Omental fat pad (tissue), 4 donors: Measurements from ENCODE around the gene PHC1. TPM values are rescaled to one million over a fixed set of nuclear protein-coding genes. Genes with fewer than 3 reads are reported as not detected.
A peak's percentile ranks its signal among the peaks of the same experiment; 100 is the strongest.

Source experiments
- ATAC-seq: fragments of 150-250 bp; one replicate; pipeline ENCODE4 v1.9.1; 2016; ENCODE audit warnings: mild to moderate bottlenecking, moderate library complexity; ENCODE audit not compliant: low FRiP score
- DNase-seq: peaks from one replicate; pipeline ENCODE4 v3.0.0-alpha.2; 2019; ENCODE audit warnings: low spot score
- total RNA-seq, 4 donors: library from RNA; depleted of rRNA; stranded (reverse); fragments of >200 nt; gene quantifications; one replicate each; pipeline ENCODE4 v1.1.0, GENCODE V29; 2016
- TF ChIP-seq, protein P1 (sequence below), 3 donors: fragments of 450-650 bp; IDR thresholded peaks; one replicate each; pipeline ENCODE4 v1.5.1; 2016 to 2017; ENCODE audit warnings: antibody characterized with exemption in 3 of 3, mild to moderate bottlenecking in 3 of 3, moderate library complexity in 2 of 3

Gene PHC1
- total RNA-seq, 4 donors from 2014 or later, result 19.3 to 30.3 (median 25.8) TPM

DNA sequence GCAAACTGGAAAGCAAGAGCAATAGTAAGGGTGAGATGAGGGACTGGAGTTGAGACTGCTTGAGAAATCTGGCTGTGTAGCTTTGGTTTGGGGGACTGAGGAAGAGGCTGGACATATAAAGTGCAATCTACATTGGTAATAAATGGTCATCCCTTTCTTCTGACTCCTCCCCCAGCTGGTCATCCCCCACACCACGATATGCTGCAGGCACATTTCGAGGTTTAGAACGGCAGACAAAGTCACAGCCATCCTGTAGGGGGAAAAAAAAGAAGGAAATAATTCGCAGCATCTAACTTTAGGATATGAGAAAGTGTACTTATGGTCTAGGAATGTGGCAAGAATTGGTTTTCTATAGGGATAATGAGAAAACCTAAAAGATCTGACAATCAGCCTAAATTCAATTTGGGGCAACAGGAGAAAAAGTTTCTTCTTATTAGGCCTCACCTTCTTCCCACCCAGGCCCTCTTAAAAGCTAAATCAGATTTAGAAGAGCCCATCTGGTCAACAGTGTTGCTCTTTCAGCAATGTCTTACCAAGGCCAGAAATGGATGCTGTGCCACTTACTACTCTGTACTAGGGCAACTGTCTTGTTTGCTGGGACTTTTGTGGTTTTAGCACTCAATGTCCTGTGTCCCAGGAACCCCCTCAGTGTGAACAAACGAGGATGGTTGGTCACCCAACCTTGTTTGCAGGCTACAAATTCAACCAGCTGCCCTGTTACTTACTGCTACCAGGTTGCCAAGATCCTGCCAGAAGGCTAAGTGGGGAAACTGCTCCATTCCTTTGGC is 27.6 kb downstream of the PHC1 start:
- DNase-seq (no peak), ATAC-seq (no peak)
- TF ChIP-seq, protein P1, sequence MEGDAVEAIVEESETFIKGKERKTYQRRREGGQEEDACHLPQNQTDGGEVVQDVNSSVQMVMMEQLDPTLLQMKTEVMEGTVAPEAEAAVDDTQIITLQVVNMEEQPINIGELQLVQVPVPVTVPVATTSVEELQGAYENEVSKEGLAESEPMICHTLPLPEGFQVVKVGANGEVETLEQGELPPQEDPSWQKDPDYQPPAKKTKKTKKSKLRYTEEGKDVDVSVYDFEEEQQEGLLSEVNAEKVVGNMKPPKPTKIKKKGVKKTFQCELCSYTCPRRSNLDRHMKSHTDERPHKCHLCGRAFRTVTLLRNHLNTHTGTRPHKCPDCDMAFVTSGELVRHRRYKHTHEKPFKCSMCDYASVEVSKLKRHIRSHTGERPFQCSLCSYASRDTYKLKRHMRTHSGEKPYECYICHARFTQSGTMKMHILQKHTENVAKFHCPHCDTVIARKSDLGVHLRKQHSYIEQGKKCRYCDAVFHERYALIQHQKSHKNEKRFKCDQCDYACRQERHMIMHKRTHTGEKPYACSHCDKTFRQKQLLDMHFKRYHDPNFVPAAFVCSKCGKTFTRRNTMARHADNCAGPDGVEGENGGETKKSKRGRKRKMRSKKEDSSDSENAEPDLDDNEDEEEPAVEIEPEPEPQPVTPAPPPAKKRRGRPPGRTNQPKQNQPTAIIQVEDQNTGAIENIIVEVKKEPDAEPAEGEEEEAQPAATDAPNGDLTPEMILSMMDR (IDR thresholded peaks at IDR 0.05), result no peak

DNA sequence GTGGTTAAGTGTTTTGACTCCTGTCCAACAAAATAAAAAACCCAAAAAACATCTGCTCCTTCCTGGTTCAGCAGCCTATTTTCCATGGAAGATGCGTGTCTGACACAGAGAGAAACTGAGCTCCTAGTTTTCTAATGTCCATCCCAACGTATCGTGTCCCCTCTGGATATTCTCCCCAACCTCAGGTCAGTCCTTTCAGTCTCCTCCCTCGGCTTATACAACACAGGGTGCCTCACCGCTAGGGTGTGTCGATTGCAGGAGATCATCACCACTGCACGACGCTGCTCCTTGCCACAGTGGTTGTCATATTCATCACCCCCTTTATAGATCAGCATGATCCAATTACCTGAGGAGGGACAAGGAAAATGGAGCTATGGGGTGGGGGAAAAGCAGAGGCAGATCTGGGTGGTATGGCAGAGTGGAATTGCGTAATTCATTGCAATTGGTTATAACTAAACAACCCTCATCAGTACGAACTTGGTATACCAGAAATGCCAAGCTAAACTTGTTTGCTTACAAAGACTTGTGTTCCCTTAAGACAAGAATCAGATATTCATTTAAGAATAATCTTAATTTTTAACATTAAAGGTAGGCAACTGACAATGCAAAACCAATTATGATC is 29.4 kb downstream of the PHC1 start:
- no peak for ATAC-seq
- TF ChIP-seq, protein P1 (IDR thresholded peaks at IDR 0.05), result no peak
- no peak for DNase-seq

DNA sequence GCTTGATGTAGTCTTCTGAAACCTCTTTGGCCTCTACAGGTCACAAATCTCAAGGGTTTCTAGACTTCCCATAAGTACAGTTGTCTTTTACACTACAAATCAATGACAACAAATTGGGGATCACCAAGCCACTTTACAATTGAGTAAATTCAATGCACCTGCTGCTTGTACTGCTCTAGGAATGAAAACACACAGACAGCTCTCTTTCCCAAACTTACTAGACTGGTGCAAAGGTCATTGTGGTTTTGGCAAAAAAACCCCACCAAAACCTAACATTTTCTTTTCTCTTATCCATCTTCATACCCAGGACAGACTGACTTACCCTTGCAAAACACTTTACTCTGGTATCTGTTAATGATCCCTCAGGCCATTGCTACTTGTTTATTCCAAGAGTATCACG is 32.4 kb downstream of the PHC1 start:
- DNase-seq, result no peak
- TF ChIP-seq, protein P1 (IDR thresholded peaks at IDR 0.05), result no peak
- ATAC-seq, result no peak

DNA sequence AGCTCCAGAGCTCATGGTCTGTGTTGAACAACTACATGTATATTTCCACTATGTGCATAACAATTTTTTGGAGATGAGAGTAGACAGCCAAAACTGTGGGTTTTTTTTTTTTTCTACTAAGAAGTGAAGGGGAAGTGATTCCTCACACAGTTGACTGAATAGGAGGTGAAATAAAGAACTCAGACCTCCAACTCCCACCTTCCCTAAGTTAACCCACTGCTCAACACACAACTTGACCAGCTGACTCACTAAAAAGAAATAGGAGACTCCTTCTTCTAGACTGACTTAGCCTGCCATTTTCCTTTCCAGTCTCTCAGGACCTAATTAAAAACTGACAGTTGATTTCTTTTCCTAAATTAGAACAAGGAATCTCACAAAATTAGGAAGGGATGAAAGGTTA is 33.4 kb downstream of the PHC1 start:
- TF ChIP-seq, protein P1 (IDR thresholded peaks at IDR 0.05), result no peak
- ATAC-seq, result no peak

DNA sequence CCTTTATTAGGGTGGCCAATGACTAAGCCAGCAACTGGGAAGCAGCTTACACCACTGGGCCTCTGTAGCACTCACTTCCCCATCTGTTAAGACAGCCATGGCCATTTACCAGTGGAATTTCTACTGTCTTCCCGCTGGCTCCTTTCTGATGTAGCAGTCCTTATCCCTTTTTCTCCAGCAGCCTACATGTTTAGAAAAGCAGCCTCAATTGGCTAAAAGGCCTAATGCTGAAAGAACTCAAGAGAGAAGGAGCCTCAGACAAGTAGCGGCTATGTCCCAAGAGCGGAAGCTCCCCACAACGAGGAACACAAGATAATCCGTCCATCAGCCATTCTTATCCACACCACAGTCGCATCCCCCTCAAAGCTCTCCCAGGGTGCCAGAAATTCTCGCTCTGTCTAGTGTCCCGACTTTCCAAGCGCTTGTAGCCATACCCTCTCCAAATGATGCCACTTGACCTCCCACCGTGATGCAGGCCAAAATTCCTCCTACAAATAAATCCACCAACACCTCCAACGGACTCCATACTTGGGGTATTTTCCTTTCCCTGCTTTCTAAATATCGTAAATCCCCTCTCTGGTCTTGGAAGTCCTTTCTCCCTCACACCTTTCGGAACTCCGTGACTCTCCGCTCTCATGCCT is 34.5 kb downstream of the PHC1 start:
- TF ChIP-seq, protein P1 (IDR thresholded peaks at IDR 0.05), result no peak
- ATAC-seq (peak; percentile 36), DNase-seq (no peak)

More for the DNA sequence above, 33.4 kb downstream of the PHC1 start:
- DNase-seq, result no peak

DNA sequence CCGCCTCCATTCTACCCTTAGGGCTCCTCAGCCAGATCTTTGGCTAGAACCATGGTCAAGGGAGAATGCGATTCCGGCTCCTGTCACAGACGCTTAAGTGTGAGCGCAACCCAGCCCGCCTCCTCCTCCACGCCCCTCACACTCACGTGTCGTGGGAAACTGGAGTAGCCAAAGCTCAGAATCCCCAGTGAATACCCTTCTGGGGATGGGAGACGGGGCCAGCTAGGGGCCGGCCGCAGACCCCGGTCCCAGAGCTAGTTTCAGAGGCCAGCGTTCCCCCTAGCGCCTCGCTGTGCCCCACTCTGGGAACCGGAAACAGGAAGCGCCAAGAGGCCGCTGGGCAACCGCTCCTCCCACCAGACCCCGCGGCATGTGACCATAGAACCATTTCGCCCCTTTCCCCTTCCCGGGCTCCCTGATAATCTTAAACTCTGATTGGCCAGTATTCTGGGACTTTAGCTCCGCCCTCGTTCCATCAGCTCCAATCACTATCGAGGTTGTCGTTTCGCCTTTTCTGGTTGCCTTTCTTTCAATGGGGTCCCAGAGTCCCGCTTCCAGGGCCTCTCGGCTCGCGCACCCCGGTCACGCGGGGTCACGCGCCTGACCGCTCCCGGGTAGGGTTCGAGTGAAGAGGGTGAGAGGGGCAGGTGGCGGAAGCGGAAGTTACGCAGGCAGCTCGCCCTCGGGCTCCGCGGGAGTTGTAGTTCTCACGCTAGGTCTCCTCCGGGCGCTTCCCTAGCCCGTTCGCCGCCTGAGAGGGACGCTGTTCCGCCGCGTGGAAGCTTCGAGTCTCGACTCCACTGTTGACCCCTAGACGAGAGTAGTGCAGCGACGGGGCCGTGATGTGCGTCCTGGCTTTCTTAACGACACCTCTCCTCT is 35.3 kb downstream of the PHC1 start, which contains the start of gene M6PR:
Gene M6PR (minus strand): TSS at position 304 of the 879 bp plus-strand sequence. CDS start 3,241 bp downstream, outside the sequence.
- ATAC-seq (peak; percentile 95), DNase-seq (peak; percentile 69)
- TF ChIP-seq, protein P1 (IDR thresholded peaks at IDR 0.05), result no peak
